ENCODE results near the gene CYP2F1.

CYP2F1 gene

DNA sequence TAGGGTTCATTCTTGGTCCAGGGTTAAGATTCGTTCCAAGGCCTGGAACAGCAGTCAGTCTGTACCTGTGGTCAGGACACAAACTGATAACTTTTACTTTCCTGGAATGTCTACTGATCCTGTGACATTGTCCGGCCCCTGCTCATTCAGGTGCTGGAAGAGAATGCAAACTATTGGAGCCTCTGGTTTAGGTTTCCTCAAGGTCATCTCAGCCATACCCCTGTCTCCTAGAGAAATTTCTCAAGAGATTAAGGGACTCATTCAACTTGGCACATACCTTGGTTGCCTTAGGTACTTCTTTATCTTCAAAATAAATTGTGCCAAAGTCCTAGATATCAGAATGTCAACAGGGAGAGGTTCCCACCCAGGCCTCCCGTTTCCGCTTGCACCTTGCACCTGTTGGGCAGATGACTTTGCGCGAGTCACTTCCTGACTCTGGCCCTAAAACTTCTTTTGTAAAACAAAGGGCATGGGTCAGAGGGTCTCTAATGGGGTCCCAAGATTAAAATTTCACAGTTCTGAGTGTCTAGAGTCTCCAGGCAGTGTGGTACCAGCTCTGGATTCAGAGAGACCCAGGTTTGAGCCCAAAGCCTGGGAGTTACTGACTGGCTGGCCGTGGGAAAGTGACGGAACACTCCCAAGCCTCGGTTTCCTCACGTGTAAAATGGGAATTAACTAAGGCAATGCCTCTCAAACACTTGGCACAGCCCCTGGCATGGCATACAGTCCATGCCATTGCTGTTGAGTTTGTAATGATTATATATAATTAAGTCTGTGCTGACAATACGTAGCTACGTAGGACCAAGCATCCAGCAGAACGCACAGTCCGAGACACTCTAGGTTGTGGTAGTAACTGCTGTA, 52.9 kb downstream of the CYP2F1 start:
- in situ Hi-C loops (cut with HindIII; ENCODE audit: low pct_ligation_motif_present, low pct_unique_long_range_greater_than_20kb, low sequenced_read_pairs): no loop called here

GRCh38 chr19:41172297-41173164, 58.3 kb downstream of the CYP2F1 start:
- no peak for DNase-seq
- in situ Hi-C loops (cut with HindIII; ENCODE audit: low pct_ligation_motif_present, low pct_unique_long_range_greater_than_20kb, low sequenced_read_pairs): no loop called here

More for the DNA sequence above, 52.9 kb downstream of the CYP2F1 start:
- DNase-seq: no peak

GRCh38 chr19:41174297-41174928, 60.2 kb downstream of the CYP2F1 start:
- in situ Hi-C loops (cut with HindIII; ENCODE audit: low pct_ligation_motif_present, low pct_unique_long_range_greater_than_20kb, low sequenced_read_pairs): no loop called here
- no peak for DNase-seq

GRCh38 chr19:41175801-41176777, 61.9 kb downstream of the CYP2F1 start:
- in situ Hi-C loops (cut with HindIII; ENCODE audit: low pct_ligation_motif_present, low pct_unique_long_range_greater_than_20kb, low sequenced_read_pairs): no loop called here
- DNase-seq: peak; percentile 85

Measured in ACHN (cell line).